Neuronal stem cell (in vitro differentiated cells): ENCODE results near the gene HJV.

ENCODE experiments used
- DNase-seq: peaks from one replicate; pipeline ENCODE4 v3.0.0-alpha.2; 2013; ENCODE audit warnings: low spot score
- H2AFZ ChIP-seq: one replicate; pipeline ENCODE4 v1.6.1; 2013; ENCODE audit warnings: mild to moderate bottlenecking, low read length, inconsistent platforms
- H2AK5ac ChIP-seq: 2 replicates; pipeline ENCODE4 v1.6.1; 2013; ENCODE audit warnings: low read depth, mild to moderate bottlenecking, inconsistent platforms, low read length, moderate library complexity, mixed read lengths
- H2BK120ac ChIP-seq: 2 replicates; pipeline ENCODE4 v1.6.1; 2013; ENCODE audit warnings: low read depth, mild to moderate bottlenecking, inconsistent platforms, low read length, moderate library complexity, mixed read lengths
- H2BK12ac ChIP-seq: one replicate; pipeline ENCODE4 v1.6.1; 2013; ENCODE audit warnings: low read length, inconsistent platforms
- H2BK15ac ChIP-seq: 2 replicates; pipeline ENCODE4 v1.6.1; 2013; ENCODE audit warnings: mild to moderate bottlenecking, low read length, inconsistent platforms, mixed read lengths
- H2BK5ac ChIP-seq: one replicate; pipeline ENCODE4 v1.6.1; 2013; ENCODE audit warnings: inconsistent platforms, mild to moderate bottlenecking, low read length, moderate library complexity
- H3K14ac ChIP-seq: one replicate; pipeline ENCODE4 v1.6.1; 2013; ENCODE audit warnings: low read length, inconsistent platforms
- H3K18ac ChIP-seq: 2 replicates; pipeline ENCODE4 v1.6.1; 2013; ENCODE audit warnings: low read length, inconsistent platforms
- H3K23ac ChIP-seq: 2 replicates; pipeline ENCODE4 v1.6.1; 2013; ENCODE audit warnings: low read depth, mild to moderate bottlenecking, mixed read lengths, low read length, inconsistent platforms; ENCODE audit not compliant: poor library complexity
- H3K27ac ChIP-seq: replicated peaks from 3 replicates; pipeline ENCODE4 v1.5.1; 2013; ENCODE audit warnings: low read length, inconsistent platforms
- H3K27me3 ChIP-seq, 3 experiments: 2 replicates each; pipeline ENCODE4 v1.6.1; 2013; ENCODE audit warnings: low read length in 3 of 3, mild to moderate bottlenecking in 2 of 3, inconsistent platforms in 1 of 3, low read depth in 1 of 3, mixed read lengths in 1 of 3, moderate library complexity in 1 of 3; ENCODE audit not compliant: control insufficient read depth in 3 of 3, insufficient read depth in 3 of 3
- H3K36me3 ChIP-seq, 2 donors: replicated peaks in 1 of 2; 2 replicates each; pipeline ENCODE4 v1.6.1; 2013; ENCODE audit warnings: low read length in 2 of 2; ENCODE audit not compliant: control insufficient read depth in 2 of 2, insufficient read depth in 2 of 2
- H3K4ac ChIP-seq: 2 replicates; pipeline ENCODE4 v1.6.1; 2013; ENCODE audit warnings: inconsistent platforms, mild to moderate bottlenecking, low read length, moderate library complexity
- H3K4me1 ChIP-seq, 2 donors: 1 replicate in 1 of 2; 2 replicates in 1 of 2; pipeline ENCODE4 v1.6.1; 2013; ENCODE audit warnings: low read length in 2 of 2, low read depth in 1 of 2; ENCODE audit not compliant: control insufficient read depth in 2 of 2, insufficient read depth in 1 of 2
- H3K4me2 ChIP-seq: one replicate; pipeline ENCODE4 v1.6.1; 2013; ENCODE audit warnings: mild to moderate bottlenecking, low read length, inconsistent platforms; ENCODE audit not compliant: insufficient read depth, poor library complexity, severe bottlenecking
- H3K4me3 ChIP-seq, 2 donors: 2 replicates each; pipeline ENCODE4 v1.5.1; 2013; ENCODE audit warnings: low read length in 2 of 2, mild to moderate bottlenecking in 2 of 2, inconsistent platforms in 1 of 2, moderate library complexity in 1 of 2
- H3K79me1 ChIP-seq: one replicate; pipeline ENCODE4 v1.6.1; 2013; ENCODE audit warnings: low read depth, mild to moderate bottlenecking, inconsistent platforms, low read length, moderate library complexity
- H3K9ac ChIP-seq: one replicate; pipeline ENCODE4 v1.6.1; 2013; ENCODE audit warnings: mild to moderate bottlenecking, low read depth, low read length, inconsistent platforms; ENCODE audit not compliant: poor library complexity
- H3K9me3 ChIP-seq, 2 donors: replicated peaks in 1 of 2; 2 replicates each; pipeline versions ENCODE3 to v1.6.1; 2013; ENCODE audit warnings: low read length in 2 of 2, mild to moderate bottlenecking in 2 of 2, inconsistent platforms in 1 of 2, low read depth in 1 of 2, mixed read lengths in 1 of 2, moderate library complexity in 1 of 2; ENCODE audit not compliant: control insufficient read depth in 2 of 2, insufficient read depth in 1 of 2
- H4K8ac ChIP-seq: one replicate; pipeline ENCODE4 v1.6.1; 2013; ENCODE audit warnings: low read depth, mild to moderate bottlenecking, inconsistent platforms, low read length, moderate library complexity
- H4K91ac ChIP-seq: one replicate; pipeline ENCODE4 v1.6.1; 2013; ENCODE audit warnings: low read length, low read depth, mild to moderate bottlenecking, inconsistent platforms; ENCODE audit not compliant: poor library complexity
- WGBS, 2 donors: extraction: QIAGEN DNeasy Blood & Tissue Kit; methylation state at CpG; one replicate each; pipeline ENCODE4 v1.1.7; 2013; ENCODE audit warnings: missing lambda C conversion rate in 2 of 2, mixed read lengths in 1 of 2; ENCODE audit not compliant: insufficient read length in 2 of 2, insufficient replicate concordance in 1 of 2; ENCODE audit errors: extremely low coverage in 2 of 2; 5-methylcytosine and 5-hydroxymethylcytosine counted together
- small RNA-seq: library from polyadenylated mRNA; stranded (forward); fragments of <200 nt; extraction: miRNeasy Mini kit (QIAGEN cat#:217004); gene quantifications from one replicate; pipeline ENCODE3, GENCODE V24; 2013; ENCODE audit not compliant: insufficient read depth

HJV gene

DNA sequence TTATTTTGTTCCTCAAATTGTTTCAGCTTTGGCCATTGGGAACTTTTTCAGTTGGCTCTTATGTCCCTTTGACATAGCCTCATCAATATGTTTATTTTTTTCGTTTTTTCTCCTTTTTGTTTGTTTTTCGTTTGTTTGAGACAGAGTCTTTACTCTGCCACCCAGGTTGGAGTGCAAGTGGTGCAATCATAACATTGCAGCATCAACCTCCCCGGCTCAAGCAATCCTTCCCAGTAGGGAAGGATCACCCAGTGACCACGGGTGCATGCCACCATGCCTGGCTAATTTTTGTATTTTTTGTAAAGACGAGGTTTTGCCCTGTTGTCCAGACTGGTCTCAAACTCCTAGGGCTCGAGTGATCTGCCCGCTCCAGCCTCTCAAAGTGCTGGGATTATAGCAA is 49.0 kb downstream of the HJV start:
- Histone ChIP-seq H2BK5ac (no peak overlapping the region), H2BK12ac (no peak overlapping the region), H3K18ac (no peak overlapping the region), H3K23ac (no peak overlapping the region), H3K36me3 (no peaks in the 10 kb centered on the region), H3K4ac (no peak overlapping the region), H2BK120ac (no peak overlapping the region), H3K14ac (no peak overlapping the region), H2BK15ac (no peak overlapping the region), H3K4me3 (no peak overlapping the region), H3K9me3 (peaks cover under 1% of the 10 kb centered on the region in 2 donors), H2AFZ (no peak overlapping the region), H3K27ac (no peak overlapping the region), H4K8ac (no peak overlapping the region), H3K79me1 (no peaks in the 10 kb centered on the region), H2AK5ac (no peak overlapping the region), H3K4me2 (no peak overlapping the region), H3K9ac (no peak overlapping the region), H4K91ac (no peak overlapping the region), H3K4me1 (no peaks in the 10 kb centered on the region), H3K27me3 (no peaks in the 10 kb centered on the region)
- DNase-seq, result no peak
- no CpG with 5 or more reads among the region's 7 CpGs for WGBS, 2 donors

Small RNA genes lying within 50 kb of the gene (small RNA-seq; reads per million reads assigned to genes)
- gene RNVU1-6, result 28.4 reads per million, percentile 87 among the genes with 10 or more reads in this experiment
